ENCODE data around the gene PFN4.

GRCh38 chr2:24164416-24164973 lies 41.4 kb upstream of the PFN4 start:
- TF ChIP-seq CTCF (IDR thresholded peaks at IDR 0.05) (peak; percentile 31 to 77 (median 34)), POLR2A (IDR thresholded peaks at IDR 0.05) (no peak)
